IMR-90 (cell line): ENCODE data around the gene DENND1B. TPM values are rescaled to one million over a fixed set of nuclear protein-coding genes. Genes with fewer than 3 reads are reported as not detected.

Source experiments
- ATAC-seq: fragments of 200-7000 bp; cut with Tn5 transposase; 2 replicates; pipeline ENCODE4 v1.9.1; 2020; ENCODE audit warnings: low read depth, mild to moderate bottlenecking, moderate library complexity
- BruUV-seq: library from RNA; stranded (reverse); fragments of 400-500 nt; replicated peaks from 2 replicates; lab custom pipeline; 2021; lab: Mats Ljungman, UMichigan
- CTCF ChIA-PET: fragments of 300-600 bp; formaldehyde crosslinking; extraction: SDS; loops from one replicate; lab custom pipeline; 2021; ENCODE audit warnings: antibody characterized with exemption; lab: Yijun Ruan, JAX
- POLR2A ChIA-PET: fragments of 300-600 bp; sonication (Branson Sonifier 250); formaldehyde crosslinking; loops from one replicate; lab custom pipeline; 2022; ENCODE audit warnings: antibody characterized with exemption; ENCODE audit not compliant: unreplicated experiment; lab: Charles Lee
- DNase-seq: peaks from one replicate; pipeline ENCODE4 v3.0.0; 2013
- H2AFZ ChIP-seq: replicated peaks from 2 replicates; pipeline ENCODE3; 2013; ENCODE audit warnings: low read length, mild to moderate bottlenecking; ENCODE audit not compliant: poor library complexity
- H2AK5ac ChIP-seq: 2 replicates; pipeline ENCODE4 v1.6.1; 2013; ENCODE audit warnings: low read depth, low read length, inconsistent platforms
- H2AK9ac ChIP-seq: replicated peaks from 2 replicates; pipeline ENCODE3; 2013; ENCODE audit warnings: mild to moderate bottlenecking, low read depth, low read length, moderate library complexity; ENCODE audit not compliant: poor library complexity
- H2BK120ac ChIP-seq: 2 replicates; pipeline ENCODE4 v1.6.1; 2013; ENCODE audit warnings: low read depth, low read length, inconsistent platforms
- H2BK15ac ChIP-seq: 3 replicates; pipeline ENCODE4 v1.6.1; 2013; ENCODE audit warnings: low read depth, low read length, inconsistent platforms
- H2BK20ac ChIP-seq: 2 replicates; pipeline ENCODE4 v1.6.1; 2013; ENCODE audit warnings: low read depth, mild to moderate bottlenecking, inconsistent platforms, low read length, moderate library complexity
- H2BK5ac ChIP-seq: 2 replicates; pipeline ENCODE4 v1.6.1; 2013; ENCODE audit warnings: mild to moderate bottlenecking, low read depth, low read length, inconsistent platforms; ENCODE audit not compliant: poor library complexity, severe bottlenecking
- H3K14ac ChIP-seq: replicated peaks from 2 replicates; pipeline ENCODE4 v1.6.1; 2013; ENCODE audit warnings: low read depth, low read length, inconsistent platforms
- H3K18ac ChIP-seq: 2 replicates; pipeline ENCODE4 v1.6.1; 2013; ENCODE audit warnings: low read depth, low read length, control low read depth
- H3K23ac ChIP-seq: 2 replicates; pipeline ENCODE4 v1.6.1; 2013; ENCODE audit warnings: low read depth, low read length, inconsistent platforms
- H3K27ac ChIP-seq: 2 replicates; pipeline ENCODE4 v1.5.1; 2013; ENCODE audit warnings: mild to moderate bottlenecking, control low read depth, low read length; ENCODE audit not compliant: insufficient read depth
- H3K27me3 ChIP-seq: 2 replicates; pipeline ENCODE4 v1.6.1; 2013; ENCODE audit warnings: low read length; ENCODE audit not compliant: control insufficient read depth, insufficient read depth
- H3K36me3 ChIP-seq: 2 replicates; pipeline ENCODE4 v1.6.1; 2013; ENCODE audit warnings: low read length, mixed read lengths; ENCODE audit not compliant: control insufficient read depth, insufficient read depth
- H3K4ac ChIP-seq: 2 replicates; pipeline ENCODE4 v1.6.1; 2013; ENCODE audit warnings: low read depth, low read length, inconsistent platforms
- H3K4me1 ChIP-seq: 2 replicates; pipeline ENCODE4 v1.6.1; 2013; ENCODE audit warnings: low read length, mixed read lengths; ENCODE audit not compliant: control insufficient read depth, insufficient read depth
- H3K4me2 ChIP-seq: 2 replicates; pipeline ENCODE4 v1.6.1; 2013; ENCODE audit warnings: low read depth, mild to moderate bottlenecking, control low read depth, low read length, moderate library complexity
- H3K4me3 ChIP-seq: 2 replicates; pipeline ENCODE4 v1.5.1; 2013; ENCODE audit warnings: low read depth, mild to moderate bottlenecking, control low read depth, low read length, moderate library complexity; ENCODE audit not compliant: insufficient read depth
- H3K56ac ChIP-seq: 2 replicates; pipeline ENCODE4 v1.6.1; 2013; ENCODE audit warnings: low read length, inconsistent platforms; ENCODE audit not compliant: insufficient read depth; ENCODE audit errors: extremely low read depth
- H3K79me1 ChIP-seq, 2 experiments: 2 replicates each; pipeline ENCODE4 v1.6.1; 2013; ENCODE audit warnings: low read length in 2 of 2, inconsistent platforms in 1 of 2, low read depth in 1 of 2
- H3K9ac ChIP-seq: 2 replicates; pipeline ENCODE4 v1.6.1; 2013; ENCODE audit warnings: low read depth, low read length, control low read depth
- H3K9me1 ChIP-seq: 2 replicates; pipeline ENCODE4 v1.6.1; 2013; ENCODE audit warnings: low read length, inconsistent platforms; ENCODE audit not compliant: insufficient read depth
- H3K9me3 ChIP-seq: 2 replicates; pipeline ENCODE4 v1.6.1; 2013; ENCODE audit warnings: low read length; ENCODE audit not compliant: control insufficient read depth, insufficient read depth
- H4K20me1 ChIP-seq: 2 replicates; pipeline ENCODE4 v1.6.1; 2013; ENCODE audit warnings: low read length, inconsistent platforms; ENCODE audit not compliant: insufficient read depth
- H4K5ac ChIP-seq: 2 replicates; pipeline ENCODE4 v1.6.1; 2013; ENCODE audit warnings: mild to moderate bottlenecking, low read depth, low read length, control low read depth
- H4K8ac ChIP-seq, 2 experiments: 2 replicates each; pipeline ENCODE4 v1.6.1; 2013; ENCODE audit warnings: low read depth in 2 of 2, low read length in 2 of 2, control low read depth in 1 of 2, inconsistent platforms in 1 of 2
- H4K91ac ChIP-seq: 2 replicates; pipeline ENCODE4 v1.6.1; 2013; ENCODE audit warnings: low read depth, low read length, inconsistent platforms; ENCODE audit not compliant: insufficient read depth
- BHLHE40 ChIP-seq: fragments of 150-350 bp; IDR thresholded peaks from 2 replicates; pipeline ENCODE4 v1.6.1; 2016; ENCODE audit warnings: mild to moderate bottlenecking, low read depth, low read length
- CEBPB ChIP-seq: IDR thresholded peaks from 2 replicates; pipeline ENCODE4 v1.6.1; 2012; ENCODE audit warnings: low read depth, low read length, improper control_type of control experiment
- CHD1 ChIP-seq: IDR thresholded peaks from 2 replicates; pipeline ENCODE4 v1.6.1; 2012; ENCODE audit warnings: low read depth, low read length, improper control_type of control experiment
- FOS ChIP-seq: fragments of 150-350 bp; IDR thresholded peaks from 2 replicates; pipeline ENCODE4 v1.6.1; 2016; ENCODE audit warnings: low read depth, low read length
- MAFK ChIP-seq: IDR thresholded peaks from 2 replicates; pipeline ENCODE4 v1.6.1; 2012; ENCODE audit warnings: low read depth, low read length, improper control_type of control experiment
- MAZ ChIP-seq: IDR thresholded peaks from 2 replicates; pipeline ENCODE4 v1.6.1; 2012; ENCODE audit warnings: low read depth, mild to moderate bottlenecking, low read length, improper control_type of control experiment, moderate library complexity, borderline replicate concordance
- MXI1 ChIP-seq: IDR thresholded peaks from 2 replicates; pipeline ENCODE4 v1.6.1; 2012; ENCODE audit warnings: low read depth, mild to moderate bottlenecking, low read length, moderate library complexity, borderline replicate concordance
- NFE2L2 ChIP-seq: fragments of 150-350 bp; IDR thresholded peaks from 2 replicates; pipeline ENCODE4 v1.6.1; 2016; ENCODE audit warnings: low read depth, mild to moderate bottlenecking, low read length
- POLR2A ChIP-seq: IDR thresholded peaks from 2 replicates; pipeline ENCODE4 v1.6.1; 2012; ENCODE audit warnings: mild to moderate bottlenecking, low read depth, low read length
- RAD21 ChIP-seq: IDR thresholded peaks from 2 replicates; pipeline ENCODE4 v1.6.1; 2012; ENCODE audit warnings: low read length, improper control_type of control experiment
- RCOR1 ChIP-seq: IDR thresholded peaks from 2 replicates; pipeline ENCODE4 v1.6.1; 2012; ENCODE audit warnings: mild to moderate bottlenecking, low read length, improper control_type of control experiment; ENCODE audit not compliant: insufficient replicate concordance
- RFX5 ChIP-seq: IDR thresholded peaks from 2 replicates; pipeline ENCODE4 v1.8.0; 2012; ENCODE audit warnings: low read depth, mild to moderate bottlenecking, low read length, moderate library complexity
- SMC3 ChIP-seq: fragments of 150-350 bp; IDR thresholded peaks from 2 replicates; pipeline ENCODE4 v1.6.1; 2016; ENCODE audit warnings: low read depth, mild to moderate bottlenecking, antibody characterized with exemption, low read length, moderate library complexity
- WGBS, 2 experiments: methylation state at CpG; one replicate each; pipeline versions ENCODE4 v1.1.5 to v1.1.7; 2013; ENCODE audit warnings: missing lambda C conversion rate in 2 of 2; ENCODE audit not compliant: insufficient read length in 1 of 2; ENCODE audit errors: extremely low coverage in 2 of 2; 5-methylcytosine and 5-hydroxymethylcytosine counted together
- dilution Hi-C: fragments of 300-500 bp; cut with HindIII; formaldehyde crosslinking; loops from one replicate; pipeline ENCODE4 v1.14.3; 2018; ENCODE audit warnings: low sequenced_read_pairs; ENCODE audit not compliant: unreplicated experiment
- in situ Hi-C: fragments of 300-500 bp; cut with MboI; formaldehyde crosslinking; loops from 3 replicates; pipeline ENCODE4 v1.14.3; 2019; ENCODE audit warnings: low sequenced_read_pairs, inconsistent platforms, mixed read lengths
- intact Hi-C: fragments of 100-400 bp; cut with micrococcal nuclease; formaldehyde crosslinking; loops from 2 replicates; pipeline ENCODE4 v1.10.0; 2022
- polyA plus RNA-seq, 3 experiments: library from polyadenylated mRNA; depleted of rRNA; stranded (reverse); fragments of >200 nt; gene quantifications; 2 replicates each; pipeline ENCODE4 v1.2.3, GENCODE V29; 2012; ENCODE audit warnings: low replicate concordance in 1 of 3
- total RNA-seq: library from RNA; depleted of rRNA; stranded (reverse); fragments of >200 nt; gene quantifications from 2 replicates; pipeline ENCODE4 v1.2.3, GENCODE V29; 2012
- TF ChIP-seq, protein P1 (sequence below): fragments of 150-350 bp; IDR thresholded peaks from 2 replicates; pipeline ENCODE4 v1.6.1; 2016; ENCODE audit warnings: low read depth, mild to moderate bottlenecking, low read length, moderate library complexity, borderline replicate concordance
- TF ChIP-seq, protein P2 (sequence below): fragments of 150-350 bp; IDR thresholded peaks from 2 replicates; pipeline ENCODE4 v1.6.1; 2017; ENCODE audit warnings: mild to moderate bottlenecking, antibody characterized with exemption, low read length, low read depth
- TF ChIP-seq, protein P3 (sequence below): conservative IDR thresholded peaks from 2 replicates; pipeline ENCODE4 v1.5.1; 2012; ENCODE audit warnings: mild to moderate bottlenecking, low read depth, low read length, improper control_type of control experiment

DENND1B gene
- total and polyA plus RNA-seq, 2 of the 4 experiments (the other 2 are of a cell fraction) = 4.0 to 24.2 TPM

DNA sequence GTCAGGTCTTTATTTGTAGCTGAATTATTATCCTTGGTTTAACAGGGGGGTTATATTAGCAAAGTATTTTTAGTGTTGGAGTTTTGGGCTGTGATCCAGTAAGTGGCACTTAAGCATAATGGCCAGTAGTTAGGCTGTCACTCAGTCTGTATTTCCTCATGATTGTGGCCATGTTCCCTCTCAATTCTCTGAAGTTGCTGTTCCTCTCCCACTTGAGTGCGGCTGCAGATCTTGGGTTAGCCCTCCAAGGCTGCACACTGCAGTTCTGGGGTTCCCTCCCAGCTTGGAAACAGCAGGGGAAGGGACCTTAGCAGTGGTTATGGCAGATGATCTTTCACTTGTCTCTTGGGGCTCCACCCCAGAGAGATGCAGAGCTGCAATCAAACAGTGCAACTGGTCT, 23.2 kb upstream of the DENND1B start:
- H2AK9ac ChIP-seq = peak overlapping the region; percentile 31
- no peak for DNase-seq
- peak overlapping the region; percentile 18; the same call in 1 of the 2 replicates for H3K23ac ChIP-seq
- no peak overlapping the region for H3K4me2 ChIP-seq
- peak overlapping the region; percentile 13; the same call in 2 of the 3 replicates for H2BK15ac ChIP-seq
- peak overlapping the region; percentile 67; the same call in 1 of the 2 replicates for H3K27ac ChIP-seq
- peak overlapping the region; percentile 82 for H2AFZ ChIP-seq
- H4K20me1 ChIP-seq = no peaks in the 10 kb centered on the region
- peak overlapping the region; percentile 91 for H3K18ac ChIP-seq
- ChIA-PET POLR2A (no interaction called here), CTCF (interaction anchor here (0.9 kb wide), 1 partner anchor 17 kb away, joined by 3 read pairs; no protein-coding TSS in a partner anchor)
- WGBS, 2 experiments = no CpG with 5 or more reads among the region's 1 CpG
- H2BK120ac ChIP-seq = peak overlapping the region; percentile 98
- dilution Hi-C loops = no loop called here
- peak overlapping the region; percentile 73 for H2BK5ac ChIP-seq
- H3K4me1 ChIP-seq = peaks cover 12% of the 10 kb centered on the region
- peak overlapping the region; percentile 3; the same call in 1 of the 2 replicates for H2AK5ac ChIP-seq
- TF ChIP-seq, protein P1, sequence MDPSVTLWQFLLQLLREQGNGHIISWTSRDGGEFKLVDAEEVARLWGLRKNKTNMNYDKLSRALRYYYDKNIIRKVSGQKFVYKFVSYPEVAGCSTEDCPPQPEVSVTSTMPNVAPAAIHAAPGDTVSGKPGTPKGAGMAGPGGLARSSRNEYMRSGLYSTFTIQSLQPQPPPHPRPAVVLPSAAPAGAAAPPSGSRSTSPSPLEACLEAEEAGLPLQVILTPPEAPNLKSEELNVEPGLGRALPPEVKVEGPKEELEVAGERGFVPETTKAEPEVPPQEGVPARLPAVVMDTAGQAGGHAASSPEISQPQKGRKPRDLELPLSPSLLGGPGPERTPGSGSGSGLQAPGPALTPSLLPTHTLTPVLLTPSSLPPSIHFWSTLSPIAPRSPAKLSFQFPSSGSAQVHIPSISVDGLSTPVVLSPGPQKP = no peak
- TF ChIP-seq, protein P2, sequence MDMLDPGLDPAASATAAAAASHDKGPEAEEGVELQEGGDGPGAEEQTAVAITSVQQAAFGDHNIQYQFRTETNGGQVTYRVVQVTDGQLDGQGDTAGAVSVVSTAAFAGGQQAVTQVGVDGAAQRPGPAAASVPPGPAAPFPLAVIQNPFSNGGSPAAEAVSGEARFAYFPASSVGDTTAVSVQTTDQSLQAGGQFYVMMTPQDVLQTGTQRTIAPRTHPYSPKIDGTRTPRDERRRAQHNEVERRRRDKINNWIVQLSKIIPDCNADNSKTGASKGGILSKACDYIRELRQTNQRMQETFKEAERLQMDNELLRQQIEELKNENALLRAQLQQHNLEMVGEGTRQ = no peak
- TF ChIP-seq POLR2A (no peak), NFE2L2 (no peak), BHLHE40 (no peak), MXI1 (no peak), RFX5 (no peak), CHD1 (no peak), MAFK (no peak), RCOR1 (no peak), CEBPB (no peak), RAD21 (no peak), SMC3 (no peak), MAZ (no peak), FOS (no peak)
- TF ChIP-seq, protein P3, sequence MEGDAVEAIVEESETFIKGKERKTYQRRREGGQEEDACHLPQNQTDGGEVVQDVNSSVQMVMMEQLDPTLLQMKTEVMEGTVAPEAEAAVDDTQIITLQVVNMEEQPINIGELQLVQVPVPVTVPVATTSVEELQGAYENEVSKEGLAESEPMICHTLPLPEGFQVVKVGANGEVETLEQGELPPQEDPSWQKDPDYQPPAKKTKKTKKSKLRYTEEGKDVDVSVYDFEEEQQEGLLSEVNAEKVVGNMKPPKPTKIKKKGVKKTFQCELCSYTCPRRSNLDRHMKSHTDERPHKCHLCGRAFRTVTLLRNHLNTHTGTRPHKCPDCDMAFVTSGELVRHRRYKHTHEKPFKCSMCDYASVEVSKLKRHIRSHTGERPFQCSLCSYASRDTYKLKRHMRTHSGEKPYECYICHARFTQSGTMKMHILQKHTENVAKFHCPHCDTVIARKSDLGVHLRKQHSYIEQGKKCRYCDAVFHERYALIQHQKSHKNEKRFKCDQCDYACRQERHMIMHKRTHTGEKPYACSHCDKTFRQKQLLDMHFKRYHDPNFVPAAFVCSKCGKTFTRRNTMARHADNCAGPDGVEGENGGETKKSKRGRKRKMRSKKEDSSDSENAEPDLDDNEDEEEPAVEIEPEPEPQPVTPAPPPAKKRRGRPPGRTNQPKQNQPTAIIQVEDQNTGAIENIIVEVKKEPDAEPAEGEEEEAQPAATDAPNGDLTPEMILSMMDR = no peak
- H2BK20ac ChIP-seq = peak overlapping the region; percentile 89
- intact Hi-C loops = no loop called here
- peak overlapping the region; percentile 73 to 86 for H4K8ac ChIP-seq
- in situ Hi-C loops = no loop called here
- peaks cover 13% of the 10 kb centered on the region for H3K9me3 ChIP-seq
- no peak overlapping the region for H3K4me3 ChIP-seq
- H3K36me3 ChIP-seq = no peaks in the 10 kb centered on the region
- BruUV-seq = no TSS peak
- H3K4ac ChIP-seq = peak overlapping the region; percentile 95
- H3K27me3 ChIP-seq = no peaks in the 10 kb centered on the region
- peaks cover 12% of the 10 kb centered on the region for H3K9me1 ChIP-seq
- no peak for ATAC-seq
- H4K91ac ChIP-seq = peak overlapping the region; percentile 65
- peak overlapping the region; percentile 92 for H4K5ac ChIP-seq
- H3K56ac ChIP-seq = peak overlapping the region; percentile 61; the same call in 1 of the 2 replicates
- no peak overlapping the region for H3K9ac ChIP-seq
- no peaks in the 10 kb centered on the region for H3K79me1 ChIP-seq
- H3K14ac ChIP-seq = peak overlapping the region; percentile 82
